Nephron progenitor cell (in vitro differentiated cells): ENCODE data around the gene TECTA.

Experiments
- DNase-seq: peaks from one replicate; pipeline ENCODE4 v3.0.0; 2021
- H3K27ac Mint-ChIP-seq: 2 replicates; pipeline ENCODE4 v1.8.0; 2021; ENCODE audit warnings: mild to moderate bottlenecking, moderate library complexity, mixed read lengths
- H3K27me3 Mint-ChIP-seq: 2 replicates; pipeline ENCODE4 v1.8.0; 2021; ENCODE audit warnings: mild to moderate bottlenecking, low read depth, mixed read lengths; ENCODE audit not compliant: poor library complexity
- H3K36me3 Mint-ChIP-seq: 2 replicates; pipeline ENCODE4 v1.8.0; 2021; ENCODE audit warnings: low read depth, mixed read lengths
- H3K4me1 Mint-ChIP-seq: 2 replicates; pipeline ENCODE4 v1.8.0; 2021; ENCODE audit warnings: mixed read lengths
- H3K4me3 Mint-ChIP-seq: 2 replicates; pipeline ENCODE4 v1.8.0; 2021; ENCODE audit warnings: mild to moderate bottlenecking, moderate library complexity, mixed read lengths
- H3K9me3 Mint-ChIP-seq: 2 replicates; pipeline ENCODE4 v1.8.0; 2021; ENCODE audit warnings: mild to moderate bottlenecking, moderate library complexity, mixed read lengths
- TF ChIP-seq, protein P1 (sequence below): fragments of 200-600 bp; sonication (generic); IDR thresholded peaks from 2 replicates; pipeline ENCODE4 v1.5.0; 2021; ENCODE audit warnings: antibody characterized with exemption

Gene TECTA

GRCh38 chr11:121226415-121227263 is 125.6 kb downstream of the TECTA start:
- H3K4me3 Mint-ChIP-seq: no peak overlapping the region
- TF ChIP-seq, protein P1, sequence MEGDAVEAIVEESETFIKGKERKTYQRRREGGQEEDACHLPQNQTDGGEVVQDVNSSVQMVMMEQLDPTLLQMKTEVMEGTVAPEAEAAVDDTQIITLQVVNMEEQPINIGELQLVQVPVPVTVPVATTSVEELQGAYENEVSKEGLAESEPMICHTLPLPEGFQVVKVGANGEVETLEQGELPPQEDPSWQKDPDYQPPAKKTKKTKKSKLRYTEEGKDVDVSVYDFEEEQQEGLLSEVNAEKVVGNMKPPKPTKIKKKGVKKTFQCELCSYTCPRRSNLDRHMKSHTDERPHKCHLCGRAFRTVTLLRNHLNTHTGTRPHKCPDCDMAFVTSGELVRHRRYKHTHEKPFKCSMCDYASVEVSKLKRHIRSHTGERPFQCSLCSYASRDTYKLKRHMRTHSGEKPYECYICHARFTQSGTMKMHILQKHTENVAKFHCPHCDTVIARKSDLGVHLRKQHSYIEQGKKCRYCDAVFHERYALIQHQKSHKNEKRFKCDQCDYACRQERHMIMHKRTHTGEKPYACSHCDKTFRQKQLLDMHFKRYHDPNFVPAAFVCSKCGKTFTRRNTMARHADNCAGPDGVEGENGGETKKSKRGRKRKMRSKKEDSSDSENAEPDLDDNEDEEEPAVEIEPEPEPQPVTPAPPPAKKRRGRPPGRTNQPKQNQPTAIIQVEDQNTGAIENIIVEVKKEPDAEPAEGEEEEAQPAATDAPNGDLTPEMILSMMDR: no peak
- no peak overlapping the region for H3K27ac Mint-ChIP-seq
- peaks cover 9% of the 10 kb centered on the region for H3K9me3 Mint-ChIP-seq
- no peaks in the 10 kb centered on the region for H3K4me1 Mint-ChIP-seq
- H3K27me3 Mint-ChIP-seq: peaks cover 4% of the 10 kb centered on the region
- H3K36me3 Mint-ChIP-seq: no peaks in the 10 kb centered on the region
- DNase-seq: no peak

- Mint-ChIP-seq H3K36me3 (no peaks in the 10 kb centered on the region), H3K4me3 (no peak overlapping the region), H3K9me3 (peaks cover 9% of the 10 kb centered on the region), H3K27ac (no peak overlapping the region), H3K4me1 (no peaks in the 10 kb centered on the region), H3K27me3 (peaks cover 4% of the 10 kb centered on the region)
- TF ChIP-seq, protein P1: no peak
- no peak for DNase-seq
These were observed 127.8 kb downstream of the TECTA start for GRCh38 chr11:121228851-121229250.

- Mint-ChIP-seq H3K4me1 (no peaks in the 10 kb centered on the region), H3K4me3 (no peak overlapping the region), H3K27ac (no peak overlapping the region), H3K27me3 (peaks cover 4% of the 10 kb centered on the region), H3K36me3 (no peaks in the 10 kb centered on the region), H3K9me3 (peaks cover 9% of the 10 kb centered on the region)
- DNase-seq: no peak
- TF ChIP-seq, protein P1: no peak
These were observed 128.6 kb downstream of the TECTA start for GRCh38 chr11:121229495-121230215.

DNA sequence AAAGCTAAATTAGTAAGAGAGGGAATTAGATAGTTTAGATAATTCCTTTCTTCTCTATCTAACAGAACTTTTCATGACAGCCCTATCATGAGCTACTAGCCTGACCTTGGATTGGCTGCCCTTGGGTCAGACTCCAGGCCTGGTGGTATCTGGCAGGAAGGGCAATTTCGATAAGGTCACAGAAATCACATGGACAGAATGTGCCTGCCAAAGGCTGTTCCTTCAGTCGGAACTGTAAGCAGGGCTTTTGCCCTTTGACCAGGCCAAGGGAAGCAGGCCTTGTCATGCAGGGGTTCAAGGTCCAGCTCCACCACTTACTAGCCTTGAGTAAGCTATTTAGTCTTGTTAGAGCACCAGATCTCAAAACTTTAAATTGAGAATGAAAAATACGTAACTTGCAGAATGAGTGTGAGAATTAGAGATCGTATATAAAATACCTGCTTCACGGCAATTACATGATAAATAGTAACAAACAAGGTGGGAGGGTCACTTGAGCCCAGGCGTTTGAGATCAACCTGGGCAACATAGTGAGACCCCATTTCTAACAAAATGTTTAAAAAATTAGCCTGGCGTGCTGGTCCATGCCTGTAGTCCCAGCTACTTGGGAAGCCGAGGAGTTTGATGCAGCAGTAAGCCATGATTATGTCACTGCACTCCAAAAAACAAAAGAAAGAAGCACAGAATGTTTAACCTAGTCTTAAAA is 130.7 kb downstream of the TECTA start:
- Mint-ChIP-seq H3K27ac (no peak overlapping the region), H3K4me1 (peaks cover 15% of the 10 kb centered on the region), H3K9me3 (peaks cover 9% of the 10 kb centered on the region), H3K36me3 (no peaks in the 10 kb centered on the region), H3K4me3 (no peak overlapping the region), H3K27me3 (peaks cover 4% of the 10 kb centered on the region)
- DNase-seq: no peak
- TF ChIP-seq, protein P1: no peak

GRCh38 chr11:121235057-121235456 is 134.0 kb downstream of the TECTA start:
- no peak for DNase-seq
- Mint-ChIP-seq H3K27me3 (peaks cover 4% of the 10 kb centered on the region), H3K9me3 (no peaks in the 10 kb centered on the region), H3K36me3 (no peaks in the 10 kb centered on the region), H3K4me1 (peaks cover 22% of the 10 kb centered on the region), H3K27ac (no peak overlapping the region), H3K4me3 (no peak overlapping the region)
- TF ChIP-seq, protein P1: no peak
